Body of pancreas (tissue), 4 donors: ENCODE measurements around the gene C11orf58. TPM values are rescaled to one million over a fixed set of nuclear protein-coding genes. Genes with fewer than 3 reads are reported as not detected.

Source experiments
- ATAC-seq: fragments of 150-250 bp; one replicate; pipeline ENCODE4 v1.9.1; 2016
- DNase-seq, 4 donors: peaks; one replicate each; pipeline ENCODE4 v3.0.0-alpha.2; 2019
- H3K27ac ChIP-seq, 4 donors: fragments of 200-600 bp; sonication (generic); 1 replicate in 3 of 4; 2 replicates in 1 of 4; pipeline versions ENCODE4 v1.5.1 to v1.6.1; 2016 to 2019; ENCODE audit warnings: mild to moderate bottlenecking in 1 of 4, mixed read lengths in 1 of 4, moderate library complexity in 1 of 4
- H3K27me3 ChIP-seq, 2 donors: fragments of 200-600 bp; sonication (generic); one replicate each; pipeline ENCODE4 v1.6.0; 2016; ENCODE audit warnings: mild to moderate bottlenecking in 1 of 2
- H3K36me3 ChIP-seq, 2 donors: fragments of 200-600 bp; sonication (generic); replicated peaks in 1 of 2; 2 replicates each; pipeline ENCODE4 v1.5.1; 2016; ENCODE audit warnings: low read depth in 2 of 2; ENCODE audit not compliant: insufficient read depth in 1 of 2
- H3K4me1 ChIP-seq: fragments of 200-600 bp; sonication (generic); one replicate; pipeline ENCODE4 v1.6.0; 2016
- H3K4me3 ChIP-seq, 2 donors: fragments of 200-600 bp; sonication (generic); 1 replicate in 1 of 2; 2 replicates in 1 of 2; pipeline ENCODE4 v1.5.1; 2016 to 2019
- H3K9me3 ChIP-seq, 3 donors: fragments of 200-600 bp; sonication (generic); 1 replicate in 2 of 3; 2 replicates in 1 of 3; pipeline ENCODE4 v1.5.1; 2016
- CTCF ChIP-seq, 7 experiments: fragments of 450-650 bp in 4 of 7; fragments of 200-600 bp in 3 of 7; sonication (generic) in 3 of 7; IDR thresholded peaks; one replicate each; pipeline ENCODE4 v1.5.1; 2016 to 2019; ENCODE audit warnings: antibody characterized with exemption in 7 of 7
- POLR2A ChIP-seq, 3 donors: fragments of 450-650 bp; IDR thresholded peaks; one replicate each; pipeline ENCODE4 v1.6.1; 2016; ENCODE audit warnings: antibody characterized with exemption in 3 of 3, mild to moderate bottlenecking in 2 of 3
- WGBS, 2 donors: methylation state at CpG; one replicate each; pipeline ENCODE4 v1.1.5; 2017; 5-methylcytosine and 5-hydroxymethylcytosine counted together
- intact Hi-C: fragments of 100-400 bp; cut with DNase I; formaldehyde crosslinking; loops from one replicate; pipeline ENCODE4 v1.15.1; 2023
- total RNA-seq, 2 donors: library from RNA; depleted of rRNA; stranded (reverse); fragments of >200 nt; gene quantifications; one replicate each; pipeline ENCODE4 v1.1.0, GENCODE V29; 2016

The C11orf58 gene
- total RNA-seq, 2 donors from 2014 or later = 59.7 to 92.4 TPM

GRCh38 chr11:16789063-16789420 is 50.6 kb downstream of the C11orf58 start:
- WGBS, 2 donors = 89 to 90% methylated on average over 10 to 13 of the region's 13 CpGs
- no peak overlapping the region for H3K4me3 ChIP-seq
- H3K4me1 ChIP-seq = peaks cover 9% of the 10 kb centered on the region
- TF ChIP-seq POLR2A (IDR thresholded peaks at IDR 0.05) (no peak), CTCF (IDR thresholded peaks at IDR 0.05) (no peak)
- intact Hi-C loops = no loop called here
- DNase-seq (no peak), ATAC-seq (no peak)
- no peak overlapping the region for H3K27ac ChIP-seq
- H3K36me3 ChIP-seq = peaks cover 0 to 3% of the 10 kb centered on the region in 2 donors
- no peaks in the 10 kb centered on the region for H3K27me3 ChIP-seq
- no peaks in the 10 kb centered on the region for H3K9me3 ChIP-seq

GRCh38 chr11:16789560-16790485 is 51.4 kb downstream of the C11orf58 start:
- no peaks in the 10 kb centered on the region for H3K27me3 ChIP-seq
- no peak overlapping the region for H3K27ac ChIP-seq
- ATAC-seq (no peak), DNase-seq (no peak)
- intact Hi-C loops = no loop called here
- H3K9me3 ChIP-seq = no peaks in the 10 kb centered on the region
- TF ChIP-seq CTCF (IDR thresholded peaks at IDR 0.05) (no peak), POLR2A (IDR thresholded peaks at IDR 0.05) (no peak)
- WGBS, 2 donors = 74 to 76% methylated on average over 6 to 10 of the region's 10 CpGs
- peaks cover 0 to 5% of the 10 kb centered on the region in 2 donors for H3K36me3 ChIP-seq
- H3K4me3 ChIP-seq = no peak overlapping the region
- H3K4me1 ChIP-seq = peaks cover 9% of the 10 kb centered on the region

GRCh38 chr11:16790486-16791190 is 52.2 kb downstream of the C11orf58 start:
- Histone ChIP-seq H3K9me3 (no peaks in the 10 kb centered on the region), H3K4me3 (no peak overlapping the region), H3K27ac (peak overlapping the region in 1 of 4 donors; percentile 61), H3K36me3 (peaks cover 0 to 5% of the 10 kb centered on the region in 2 donors), H3K27me3 (no peaks in the 10 kb centered on the region), H3K4me1 (peaks cover 8% of the 10 kb centered on the region)
- TF ChIP-seq POLR2A (IDR thresholded peaks at IDR 0.05) (no peak), CTCF (IDR thresholded peaks at IDR 0.05) (no peak)
- WGBS, 2 donors = 82 to 93% methylated on average over 3 to 16 of the region's 16 CpGs
- DNase-seq (no peak), ATAC-seq (no peak)
- intact Hi-C loops = no loop called here

GRCh38 chr11:16791191-16791961 is 52.9 kb downstream of the C11orf58 start:
- Histone ChIP-seq H3K27ac (peak overlapping the region in 2 of 4 donors; percentile 7 to 61), H3K4me3 (no peak overlapping the region), H3K4me1 (peaks cover 3% of the 10 kb centered on the region), H3K27me3 (no peaks in the 10 kb centered on the region), H3K9me3 (no peaks in the 10 kb centered on the region), H3K36me3 (peaks cover 0 to 5% of the 10 kb centered on the region in 2 donors)
- 68 to 82% methylated on average over 11 to 13 of the region's 13 CpGs for WGBS, 2 donors
- peak in 1 of 4 donors; percentile 67 for DNase-seq
- TF ChIP-seq CTCF (IDR thresholded peaks at IDR 0.05) (no peak), POLR2A (IDR thresholded peaks at IDR 0.05) (no peak)
- intact Hi-C loops = no loop called here
- ATAC-seq = peak; percentile 54
